ACC112 (cell line): ENCODE measurements around the gene ELK1.
"Not testable (repeated sequence)": the region's sequence is repeated elsewhere in the genome, so short reads cannot be mapped to it uniquely, and the experiment has no call there.

ENCODE experiments used
- H2AFZ ChIP-seq: fragments of 200-600 bp; sonication (generic); one replicate; pipeline ENCODE4 v1.6.0; 2017; ENCODE audit warnings: antibody characterized with exemption, low read length; ENCODE audit not compliant: unreplicated experiment
- H3K27ac ChIP-seq: fragments of 200-600 bp; sonication (generic); 2 replicates; pipeline ENCODE4 v1.5.1; 2014; ENCODE audit warnings: low read depth, mild to moderate bottlenecking, antibody characterized with exemption, low read length, moderate library complexity
- H3K27me3 ChIP-seq: fragments of 200-600 bp; sonication (generic); 2 replicates; pipeline ENCODE4 v1.6.1; 2014; ENCODE audit warnings: mild to moderate bottlenecking, antibody characterized with exemption, low read length, moderate library complexity, mixed read lengths; ENCODE audit not compliant: insufficient read depth
- H3K36me3 ChIP-seq: fragments of 200-600 bp; sonication (generic); 2 replicates; pipeline ENCODE4 v1.6.1; 2016; ENCODE audit warnings: mild to moderate bottlenecking, antibody characterized with exemption, low read length, moderate library complexity, mixed read lengths; ENCODE audit not compliant: insufficient read depth
- H3K4me1 ChIP-seq: fragments of 200-600 bp; sonication (generic); one replicate; pipeline ENCODE4 v1.6.1; 2016; ENCODE audit warnings: low read length, mixed read lengths; ENCODE audit not compliant: insufficient read depth, unreplicated experiment, control insufficient read depth
- H3K4me3 ChIP-seq: fragments of 200-600 bp; sonication (generic); 2 replicates; pipeline ENCODE4 v1.5.1; 2014; ENCODE audit warnings: mild to moderate bottlenecking, low read depth, low read length
- H3K79me2 ChIP-seq: fragments of 200-600 bp; sonication (generic); one replicate; pipeline ENCODE4 v1.6.0; 2016; ENCODE audit warnings: low read length; ENCODE audit not compliant: control insufficient read depth, unreplicated experiment, insufficient read depth

ELK1 gene

DNA sequence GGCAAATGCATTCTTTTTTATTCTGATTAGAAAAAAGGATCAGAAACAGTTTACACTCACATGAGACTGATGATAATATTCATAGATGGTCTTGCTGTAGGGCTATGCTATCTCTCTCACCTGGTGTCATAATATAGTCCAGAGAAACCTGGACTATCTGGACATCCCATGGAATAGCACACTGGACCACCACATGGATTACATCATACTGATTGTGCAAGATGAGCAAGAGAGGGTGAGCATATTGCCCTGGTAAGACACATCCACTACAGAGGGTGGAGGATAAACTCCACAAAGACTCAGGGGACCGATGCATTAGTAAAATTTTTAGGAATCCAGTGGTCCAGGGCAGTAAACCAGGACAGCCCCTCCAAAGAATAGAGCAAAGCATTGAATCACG, 38.9 kb downstream of the ELK1 start:
- Histone ChIP-seq H2AFZ (no peak overlapping the region), H3K27me3 (no peaks in the 10 kb centered on the region), H3K79me2 (no peaks in the 10 kb centered on the region), H3K27ac (no peak overlapping the region), H3K4me3 (no peak overlapping the region), H3K4me1 (no peaks in the 10 kb centered on the region), H3K36me3 (no peaks in the 10 kb centered on the region)

DNA sequence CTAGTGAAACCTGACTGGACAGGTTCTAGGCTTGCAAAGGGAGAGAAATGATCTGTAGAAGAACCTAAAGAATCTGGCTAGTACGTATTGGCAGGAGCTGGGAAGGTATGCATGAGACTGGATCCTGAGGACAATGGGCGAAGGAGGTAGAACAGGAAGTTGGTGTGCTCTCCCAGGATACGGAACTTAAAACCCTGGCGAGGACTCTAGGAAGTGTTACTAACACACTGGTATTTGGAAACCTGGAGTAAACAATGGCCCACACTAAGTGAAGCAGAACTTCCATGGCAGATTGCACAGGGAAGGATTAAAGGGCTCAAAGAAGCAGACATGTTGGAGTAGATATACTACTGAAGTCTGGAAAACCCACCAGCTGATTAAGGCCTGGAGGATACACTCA, 39.9 kb downstream of the ELK1 start:
- no peaks in the 10 kb centered on the region for H3K79me2 ChIP-seq
- no peak overlapping the region for H3K27ac ChIP-seq
- no peaks in the 10 kb centered on the region for H3K4me1 ChIP-seq
- H3K4me3 ChIP-seq, result no peak overlapping the region
- no peaks in the 10 kb centered on the region for H3K27me3 ChIP-seq
- H2AFZ ChIP-seq, result no peak overlapping the region
- no peaks in the 10 kb centered on the region for H3K36me3 ChIP-seq

DNA sequence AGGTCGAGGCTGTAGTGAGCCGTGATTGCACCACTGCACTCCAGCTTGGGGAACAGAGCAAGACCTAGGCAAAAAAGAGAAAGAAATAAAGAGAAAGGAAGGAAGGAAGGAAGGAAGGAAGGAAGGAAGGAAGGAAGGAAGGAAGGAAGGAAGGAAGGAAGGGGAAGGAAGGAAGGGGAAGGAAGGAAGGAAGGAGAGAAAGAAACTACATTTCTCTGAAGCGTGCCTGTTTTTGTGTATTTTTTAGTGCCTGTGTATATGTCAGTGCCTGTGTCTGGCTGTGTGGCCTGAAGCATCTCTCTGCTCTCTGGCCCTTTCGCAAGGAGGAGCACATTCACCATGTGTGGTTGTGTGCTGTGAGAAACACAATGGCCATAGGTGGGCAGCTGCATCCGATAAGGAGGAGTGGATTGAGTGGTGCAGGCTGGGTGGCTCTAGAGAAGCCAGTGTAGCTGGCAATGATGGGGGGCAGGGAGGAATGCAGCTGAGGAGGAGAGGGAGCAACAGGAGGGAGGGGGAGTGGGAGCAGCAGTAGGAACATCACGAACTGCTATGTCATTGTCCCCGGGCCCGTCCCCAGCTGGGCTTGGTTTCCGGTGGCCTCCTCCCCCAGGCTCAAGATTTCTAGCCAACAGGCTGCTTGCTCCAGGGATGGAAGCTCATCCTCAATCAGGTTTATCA, 42.1 kb downstream of the ELK1 start:
- no peaks in the 10 kb centered on the region for H3K36me3 ChIP-seq
- H3K27ac ChIP-seq, result no peak overlapping the region
- H2AFZ ChIP-seq, result no peak overlapping the region
- H3K27me3 ChIP-seq, result no peaks in the 10 kb centered on the region
- no peaks in the 10 kb centered on the region for H3K79me2 ChIP-seq
- H3K4me1 ChIP-seq, result no peaks in the 10 kb centered on the region
- H3K4me3 ChIP-seq, result no peak overlapping the region

DNA sequence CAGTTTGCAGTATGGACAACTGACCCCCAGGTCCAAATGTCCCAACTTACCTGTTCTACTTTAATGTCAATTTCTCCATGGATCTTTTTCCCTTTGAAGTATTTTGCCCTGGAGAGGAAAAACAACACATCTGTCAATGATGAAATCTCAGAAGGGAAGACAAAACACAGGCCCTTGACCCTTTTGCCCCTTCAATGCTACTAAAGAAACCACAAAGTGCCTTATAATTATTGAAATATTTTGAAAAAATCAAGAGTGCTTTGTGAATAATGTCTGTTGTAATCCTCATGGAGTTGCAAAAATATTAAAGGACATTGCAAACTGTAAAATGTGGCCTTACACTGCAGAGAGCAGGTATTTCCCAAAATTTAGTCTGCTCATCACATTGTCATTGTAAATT, 43.3 kb downstream of the ELK1 start:
- H2AFZ ChIP-seq, result no peak overlapping the region
- H3K4me1 ChIP-seq, result no peaks in the 10 kb centered on the region
- no peaks in the 10 kb centered on the region for H3K79me2 ChIP-seq
- H3K4me3 ChIP-seq, result no peak overlapping the region
- H3K36me3 ChIP-seq, result no peaks in the 10 kb centered on the region
- H3K27ac ChIP-seq, result no peak overlapping the region
- H3K27me3 ChIP-seq, result no peaks in the 10 kb centered on the region

DNA sequence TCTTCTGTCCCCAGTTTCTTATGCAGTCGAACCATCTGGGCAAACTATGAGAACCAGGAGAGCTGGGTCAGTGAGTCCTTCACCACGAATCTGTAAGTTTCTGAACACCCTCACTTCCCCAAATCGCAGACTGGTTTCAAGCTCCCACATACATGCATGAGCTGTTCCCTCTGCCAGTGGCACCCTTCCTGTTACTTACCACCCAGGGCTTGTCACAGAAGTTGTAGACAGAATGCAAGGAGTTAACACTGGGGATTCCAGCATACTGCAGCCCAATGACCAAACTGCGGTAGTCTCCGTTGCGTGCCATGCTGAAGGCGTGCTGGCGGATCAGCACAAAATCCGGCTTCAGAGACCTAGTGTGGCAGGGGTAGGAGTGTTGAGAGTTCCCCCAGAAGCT, 45.3 kb downstream of the ELK1 start:
- Histone ChIP-seq H3K4me3 (no peak overlapping the region), H3K27ac (no peak overlapping the region), H3K36me3 (no peaks in the 10 kb centered on the region), H3K27me3 (no peaks in the 10 kb centered on the region), H3K4me1 (no peaks in the 10 kb centered on the region), H3K79me2 (no peaks in the 10 kb centered on the region), H2AFZ (no peak overlapping the region)

DNA sequence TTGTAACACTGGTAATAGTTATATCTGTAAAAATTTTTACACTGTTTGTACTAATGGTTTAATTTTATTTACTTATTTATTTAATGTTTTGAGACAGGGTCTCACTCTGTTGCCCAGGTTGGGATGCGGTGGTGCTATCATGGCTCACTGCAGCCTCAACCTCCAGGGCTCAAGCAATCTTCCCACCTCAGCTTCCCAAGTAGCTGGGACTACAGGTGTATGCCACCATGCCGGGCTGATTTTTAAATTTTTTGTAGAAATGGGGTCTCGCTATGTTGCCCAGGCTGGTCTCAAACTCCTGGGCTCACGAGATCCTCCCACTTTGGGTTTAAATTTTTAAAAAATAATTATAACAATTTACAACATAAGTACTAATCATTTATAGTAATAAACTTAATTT, 47.2 kb downstream of the ELK1 start:
- not testable (repeated sequence) for H3K4me3 ChIP-seq, H3K79me2 ChIP-seq, H3K27me3 ChIP-seq, H3K36me3 ChIP-seq, H2AFZ ChIP-seq, H3K4me1 ChIP-seq, H3K27ac ChIP-seq

DNA sequence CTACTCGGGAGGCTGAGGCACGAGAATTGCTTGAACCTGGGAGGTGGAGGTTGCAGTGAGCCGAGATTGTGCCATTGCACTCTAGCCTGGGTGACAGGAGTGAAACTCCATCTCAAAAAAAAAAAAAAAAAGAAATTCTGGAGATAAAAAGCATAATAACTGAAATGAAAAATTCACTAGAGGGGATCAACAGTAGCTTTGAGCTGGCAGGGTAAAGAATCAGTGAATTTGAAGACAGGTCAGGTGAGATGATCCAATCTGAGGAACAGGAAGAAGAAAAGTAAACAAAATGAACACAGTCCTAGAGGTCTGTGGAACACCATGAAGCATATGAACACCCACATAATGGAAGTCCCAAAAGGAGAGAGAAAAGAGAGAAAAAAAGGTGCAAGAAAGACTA, 53.1 kb downstream of the ELK1 start:
- Histone ChIP-seq H2AFZ (no peak overlapping the region), H3K4me3 (no peak overlapping the region), H3K27ac (no peak overlapping the region), H3K27me3 (no peaks in the 10 kb centered on the region), H3K79me2 (no peaks in the 10 kb centered on the region), H3K36me3 (no peaks in the 10 kb centered on the region), H3K4me1 (peaks cover 12% of the 10 kb centered on the region)

DNA sequence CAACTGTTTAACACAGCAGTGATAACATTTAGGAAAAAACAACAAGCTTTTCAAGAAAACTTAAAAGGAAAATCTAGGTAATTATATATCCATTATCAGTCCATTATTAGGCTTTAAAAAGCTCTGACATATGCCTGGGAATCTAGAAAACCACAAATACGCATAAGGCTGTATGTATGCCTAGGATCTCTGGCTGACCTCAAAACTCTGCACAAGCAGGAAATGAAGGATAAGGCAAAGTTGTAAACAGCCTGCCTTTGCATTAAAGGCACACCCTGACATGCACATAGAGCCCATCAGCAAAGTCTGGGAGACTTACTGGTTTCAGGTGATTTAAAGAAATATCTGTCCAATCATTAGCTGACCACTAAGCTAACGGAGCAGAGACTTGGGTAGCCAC, 54.1 kb downstream of the ELK1 start:
- Histone ChIP-seq H3K4me1 (peaks cover 12% of the 10 kb centered on the region), H3K36me3 (no peaks in the 10 kb centered on the region), H3K4me3 (no peak overlapping the region), H2AFZ (no peak overlapping the region), H3K27me3 (no peaks in the 10 kb centered on the region), H3K79me2 (no peaks in the 10 kb centered on the region), H3K27ac (peak overlapping the region; percentile 94)

DNA sequence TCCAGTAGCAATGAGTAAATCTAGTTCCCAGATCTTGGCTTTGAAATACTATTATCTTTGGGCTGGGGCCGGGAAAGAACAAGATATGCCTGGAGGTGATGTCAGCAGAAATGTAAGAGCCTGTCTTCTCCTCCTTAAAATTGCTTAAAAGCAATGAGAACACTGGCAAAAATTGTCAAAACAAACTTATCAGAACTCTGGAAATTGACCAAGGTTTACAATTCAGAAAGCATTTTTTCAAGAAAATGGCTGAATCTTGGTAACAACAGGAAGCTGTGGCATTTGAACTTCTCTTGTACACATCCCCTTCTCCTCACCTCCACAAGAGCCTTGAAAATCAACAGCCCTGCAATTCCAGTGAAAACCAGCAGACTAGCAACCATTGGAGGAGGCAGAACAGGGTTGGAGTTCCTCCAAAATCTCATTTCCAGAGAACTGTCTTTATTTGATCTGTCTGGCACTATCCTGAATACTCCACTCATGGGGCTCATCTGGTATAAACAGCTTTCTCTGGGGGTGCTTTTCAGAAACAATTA, 54.6 kb downstream of the ELK1 start:
- peaks cover 12% of the 10 kb centered on the region for H3K4me1 ChIP-seq
- no peaks in the 10 kb centered on the region for H3K79me2 ChIP-seq
- no peak overlapping the region for H3K4me3 ChIP-seq
- no peaks in the 10 kb centered on the region for H3K27me3 ChIP-seq
- H2AFZ ChIP-seq, result no peak overlapping the region
- no peaks in the 10 kb centered on the region for H3K36me3 ChIP-seq
- peak overlapping the region; percentile 94 for H3K27ac ChIP-seq

DNA sequence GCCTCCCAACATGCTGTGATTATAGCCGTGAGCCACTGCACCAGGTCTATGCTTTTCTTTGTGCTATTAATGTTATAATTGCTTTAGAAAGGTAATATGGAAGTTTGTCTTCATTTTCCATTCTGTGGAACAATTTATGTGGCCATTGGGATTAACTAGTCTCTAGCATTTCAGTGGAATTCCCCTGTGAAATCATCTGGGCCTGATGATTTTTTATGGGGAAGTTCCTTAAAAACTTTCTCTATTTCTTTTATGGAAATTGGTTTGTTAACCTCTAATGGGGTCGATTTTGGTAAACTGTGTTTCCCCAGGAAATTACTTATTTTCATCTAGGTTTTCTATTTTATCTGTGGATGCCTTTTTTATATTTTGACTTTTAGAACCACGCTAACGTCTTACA, 56.8 kb downstream of the ELK1 start:
- Histone ChIP-seq H3K27ac (no peak overlapping the region), H3K79me2 (no peaks in the 10 kb centered on the region), H3K4me3 (no peak overlapping the region), H3K36me3 (no peaks in the 10 kb centered on the region), H2AFZ (no peak overlapping the region), H3K4me1 (peaks cover 12% of the 10 kb centered on the region), H3K27me3 (no peaks in the 10 kb centered on the region)

DNA sequence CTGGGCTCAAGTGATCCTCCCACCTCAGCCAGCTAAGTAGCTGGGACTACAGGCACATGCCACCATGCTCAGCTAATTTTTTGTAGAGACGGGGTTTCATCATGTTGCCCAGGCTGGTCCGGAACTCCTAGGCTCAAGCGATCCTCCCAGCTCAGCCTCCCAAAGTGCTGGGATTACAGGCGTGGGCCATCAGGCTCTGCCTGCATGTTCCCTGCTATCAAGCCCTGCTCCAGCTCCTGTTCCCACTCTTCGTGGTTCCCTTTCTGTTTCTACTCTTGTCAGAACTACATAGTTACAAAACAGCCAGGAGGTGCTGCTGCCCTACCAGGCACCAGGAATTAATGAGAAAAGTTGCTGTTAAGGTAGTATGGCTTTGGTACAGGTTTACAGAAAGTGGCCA, 59.4 kb downstream of the ELK1 start:
- H3K36me3 ChIP-seq, result no peaks in the 10 kb centered on the region
- no peak overlapping the region for H3K27ac ChIP-seq
- H2AFZ ChIP-seq, result no peak overlapping the region
- peaks cover 8% of the 10 kb centered on the region for H3K4me1 ChIP-seq
- H3K79me2 ChIP-seq, result no peaks in the 10 kb centered on the region
- H3K27me3 ChIP-seq, result no peaks in the 10 kb centered on the region
- no peak overlapping the region for H3K4me3 ChIP-seq
